GM12878 (cell line): ENCODE data around the gene LYVE1. TPM values are rescaled to one million over a fixed set of nuclear protein-coding genes. Genes with fewer than 3 reads are reported as not detected.

Experiments used
- ATAC-seq: fragments of 200-7000 bp; cut with Tn5 transposase; 3 replicates; pipeline ENCODE4 v1.9.1; 2020; ENCODE audit warnings: mild to moderate bottlenecking, moderate library complexity
- BruUV-seq: library from RNA; stranded (reverse); fragments of 400-500 nt; replicated peaks from 2 replicates; lab custom pipeline; 2021; lab: Mats Ljungman, UMichigan
- CTCF ChIA-PET: fragments of 300-600 bp; sonication (Branson Sonifier 250); formaldehyde crosslinking; extraction: SDS; loops from one replicate; lab custom pipeline; 2021; ENCODE audit warnings: inconsistent platforms; lab: Yijun Ruan, JAX
- POLR2A ChIA-PET: fragments of 350-600 bp; formaldehyde crosslinking; extraction: SDS; loops from one replicate; lab custom pipeline; 2021; ENCODE audit warnings: inconsistent platforms; lab: Charles Lee
- RAD21 ChIA-PET: fragments of 300-600 bp; sonication (Branson Sonifier 250); formaldehyde crosslinking; loops from one replicate; lab custom pipeline; 2023; ENCODE audit warnings: antibody characterized with exemption; ENCODE audit not compliant: unreplicated experiment; lab: Charles Lee
- SMC1A ChIA-PET: fragments of 300-600 bp; sonication (Branson Sonifier 250); formaldehyde crosslinking; loops from one replicate; lab custom pipeline; 2023; ENCODE audit not compliant: unreplicated experiment, uncharacterized antibody; lab: Charles Lee
- DNase-seq: peaks from one replicate; pipeline ENCODE4 v3.0.0-alpha.2; 2011; ENCODE audit warnings: low read depth, low spot score
- FAIRE-seq: peaks from 3 replicates; lab custom pipeline; 2011; peaks lifted over from hg19 to GRCh38; lab: Jason Lieb, UNC
- H2AFZ ChIP-seq: 2 replicates; pipeline ENCODE4 v1.6.0; 2011; ENCODE audit warnings: low read depth, low read length, control low read depth; ENCODE audit not compliant: control insufficient read depth
- H3K27ac ChIP-seq: 2 replicates; pipeline ENCODE4 v1.5.1; 2011; ENCODE audit warnings: control low read depth; ENCODE audit not compliant: control insufficient read depth, insufficient read depth
- H3K27me3 ChIP-seq, 2 experiments: replicated peaks in 1 of 2; 2 replicates each; pipeline versions ENCODE4 v1.6.0 to v1.6.1; 2011; ENCODE audit warnings: low read length in 1 of 2; ENCODE audit not compliant: control insufficient read depth in 2 of 2, insufficient read depth in 2 of 2
- H3K36me3 ChIP-seq, 2 experiments: 2 replicates each; pipeline ENCODE4 v1.5.1; 2011; ENCODE audit warnings: low read length in 1 of 2; ENCODE audit not compliant: control insufficient read depth in 2 of 2, insufficient read depth in 2 of 2
- H3K4me1 ChIP-seq: 2 replicates; pipeline ENCODE4 v1.6.1; 2011; ENCODE audit warnings: mild to moderate bottlenecking, low read length, moderate library complexity, mixed read lengths; ENCODE audit not compliant: control insufficient read depth, insufficient read depth
- H3K4me2 ChIP-seq: 2 replicates; pipeline ENCODE4 v1.6.0; 2011; ENCODE audit warnings: control low read depth; ENCODE audit not compliant: control insufficient read depth, insufficient read depth
- H3K4me3 ChIP-seq: fragments of 200-600 bp; sonication (generic); 2 replicates; pipeline ENCODE4 v1.5.1; 2016
- H3K79me2 ChIP-seq: 2 replicates; pipeline ENCODE4 v1.6.0; 2011; ENCODE audit warnings: low read length; ENCODE audit not compliant: control insufficient read depth, insufficient read depth
- H3K9ac ChIP-seq: 2 replicates; pipeline ENCODE4 v1.8.0; 2011; ENCODE audit warnings: low read length, control low read depth, mixed read lengths; ENCODE audit not compliant: control insufficient read depth, insufficient read depth
- H3K9me3 ChIP-seq: replicated peaks from 3 replicates; pipeline ENCODE4 v1.5.1; 2011; ENCODE audit warnings: mild to moderate bottlenecking, low read length; ENCODE audit not compliant: control insufficient read depth, insufficient read depth
- H4K20me1 ChIP-seq: 2 replicates; pipeline ENCODE4 v1.6.0; 2011; ENCODE audit not compliant: control insufficient read depth, insufficient read depth
- ASH2L ChIP-seq: fragments of 300-600, 200-600 bp; sonication (generic); IDR thresholded peaks from 2 replicates; pipeline ENCODE4 v1.6.1; 2017; ENCODE audit warnings: low read depth, mild to moderate bottlenecking, borderline replicate concordance
- CBFB ChIP-seq: IDR thresholded peaks from 2 replicates; pipeline ENCODE4 v1.6.1; 2016; ENCODE audit warnings: antibody characterized with exemption, low read depth
- FOXK2 ChIP-seq: fragments of 450-650 bp; IDR thresholded peaks from 2 replicates; pipeline ENCODE4 v1.6.1; 2017; ENCODE audit warnings: mild to moderate bottlenecking, moderate library complexity
- KDM1A ChIP-seq: fragments of 200-600 bp; sonication (generic); IDR thresholded peaks from 2 replicates; pipeline ENCODE4 v1.6.1; 2016; ENCODE audit warnings: borderline replicate concordance
- MYB ChIP-seq: fragments of 150-350 bp; IDR thresholded peaks from 2 replicates; pipeline ENCODE4 v1.6.1; 2014; ENCODE audit warnings: mild to moderate bottlenecking, low read depth, low read length, borderline replicate concordance
- NFYB ChIP-seq: IDR thresholded peaks from 2 replicates; pipeline ENCODE4 v1.6.1; 2011; ENCODE audit warnings: low read depth, mild to moderate bottlenecking, low read length, improper control_type of control experiment, moderate library complexity; ENCODE audit not compliant: insufficient read depth
- PAX5 ChIP-seq: IDR thresholded peaks from 2 replicates; pipeline ENCODE4 v1.6.1; 2011; ENCODE audit warnings: low read depth, low read length, borderline replicate concordance
- RUNX3 ChIP-seq: IDR thresholded peaks from 2 replicates; pipeline ENCODE4 v1.6.1; 2012; ENCODE audit warnings: low read length, inconsistent platforms
- SIX5 ChIP-seq: IDR thresholded peaks from 2 replicates; pipeline ENCODE4 v1.6.1; 2011; ENCODE audit warnings: mild to moderate bottlenecking, low read depth, low read length, moderate library complexity; ENCODE audit not compliant: severe bottlenecking
- SUZ12 ChIP-seq: fragments of 200-600 bp; sonication (generic); IDR thresholded peaks from one replicate; pipeline ENCODE4 v1.6.1; 2018; ENCODE audit warnings: antibody characterized with exemption, mild to moderate bottlenecking; ENCODE audit not compliant: unreplicated experiment
- in situ Hi-C: fragments of 300-500 bp; cut with MboI; formaldehyde crosslinking; loops from 9 replicates; pipeline ENCODE4 v1.14.3; 2018; ENCODE audit warnings: mixed read lengths
- intact Hi-C: fragments of 100-400 bp; cut with micrococcal nuclease; formaldehyde crosslinking; loops from one replicate; pipeline ENCODE4 v1.14.2; 2022; ENCODE audit not compliant: unreplicated experiment
- polyA plus RNA-seq, 11 experiments: library from polyadenylated mRNA; depleted of rRNA in 4 of 11; unstranded in 6 of 11; stranded (reverse) in 5 of 11; fragments of >200 nt; fragmentation: Nextera tagmentation in 4 of 11; fragmentation: Illumina TruSeq in 1 of 11; extraction: Ambion mirVana in 4 of 11; extraction: Trizol in 1 of 11; gene quantifications; 1 replicate in 1 of 11; 2 replicates in 10 of 11; pipeline versions ENCODE4 v1.2.1 to v1.2.3, GENCODE V29; 2011 to 2016; ENCODE audit warnings: inconsistent platforms in 2 of 11, missing spikeins in 2 of 11, low read depth in 1 of 11
- total RNA-seq, 4 experiments: library from RNA; depleted of rRNA in 3 of 4; stranded (reverse); fragments of >200 nt in 3 of 4; fragmentation: Illumina TruSeq in 1 of 4; extraction: Trizol in 1 of 4; gene quantifications; 2 replicates each; pipeline versions ENCODE4 v1.2.1 to v1.2.3, GENCODE V29; 2013 to 2021
- TF ChIP-seq, protein P1 (sequence below), 3 experiments: IDR thresholded peaks in 2 of 3; conservative IDR thresholded peaks in 1 of 3; 2 replicates each; pipeline ENCODE4 v1.5.1; 2011; ENCODE audit warnings: low read depth in 3 of 3, low read length in 3 of 3, mild to moderate bottlenecking in 3 of 3, control low read depth in 2 of 3, moderate library complexity in 2 of 3, inconsistent platforms in 1 of 3, mixed read lengths in 1 of 3; ENCODE audit not compliant: control insufficient read depth in 2 of 3, insufficient read depth in 1 of 3; ENCODE audit errors: extremely low read depth in 1 of 3
- TF ChIP-seq, protein P2 (sequence below): fragments of 450-650 bp; IDR thresholded peaks from 2 replicates; pipeline ENCODE4 v1.6.1; 2014; ENCODE audit warnings: mild to moderate bottlenecking

The LYVE1 gene
- total and polyA plus RNA-seq, 10 of the 15 experiments (the other 5 are each of a cell fraction or from before 2014, with no cell fraction given), result 0.15 TPM; not detected in 9

GRCh38 chr11:10518123-10518522 is 50.3 kb downstream of the LYVE1 start:
- Histone ChIP-seq H3K27ac (no peak overlapping the region), H3K4me3 (no peak overlapping the region), H3K27me3 (no peaks in the 10 kb centered on the region), H4K20me1 (no peaks in the 10 kb centered on the region), H3K79me2 (no peaks in the 10 kb centered on the region), H3K36me3 (no peaks in the 10 kb centered on the region), H3K4me2 (no peak overlapping the region), H3K9ac (no peak overlapping the region), H3K4me1 (no peaks in the 10 kb centered on the region), H3K9me3 (no peaks in the 10 kb centered on the region), H2AFZ (no peak overlapping the region)
- DNase-seq (no peak), ATAC-seq (no peak), FAIRE-seq (no peak)
- ChIA-PET SMC1A (interaction anchor here (0.8 to 1.5 kb wide), 4 partner anchors 15 to 138 kb away, joined by 3 to 5 read pairs (median 4); no protein-coding TSS in a partner anchor), POLR2A (no interaction called here), RAD21 (no interaction called here), CTCF (interaction anchor here (0.9 to 2.9 kb wide), 4 partner anchors 22 to 136 kb away, joined by 3 to 9 read pairs (median 4); partner anchors contain the start of gene RNF141)
- intact Hi-C loops, result no loop called here
- in situ Hi-C loops, result no loop called here
- TF ChIP-seq CBFB, result no peak
- TF ChIP-seq SIX5, result no peak
- TF ChIP-seq, protein P1, sequence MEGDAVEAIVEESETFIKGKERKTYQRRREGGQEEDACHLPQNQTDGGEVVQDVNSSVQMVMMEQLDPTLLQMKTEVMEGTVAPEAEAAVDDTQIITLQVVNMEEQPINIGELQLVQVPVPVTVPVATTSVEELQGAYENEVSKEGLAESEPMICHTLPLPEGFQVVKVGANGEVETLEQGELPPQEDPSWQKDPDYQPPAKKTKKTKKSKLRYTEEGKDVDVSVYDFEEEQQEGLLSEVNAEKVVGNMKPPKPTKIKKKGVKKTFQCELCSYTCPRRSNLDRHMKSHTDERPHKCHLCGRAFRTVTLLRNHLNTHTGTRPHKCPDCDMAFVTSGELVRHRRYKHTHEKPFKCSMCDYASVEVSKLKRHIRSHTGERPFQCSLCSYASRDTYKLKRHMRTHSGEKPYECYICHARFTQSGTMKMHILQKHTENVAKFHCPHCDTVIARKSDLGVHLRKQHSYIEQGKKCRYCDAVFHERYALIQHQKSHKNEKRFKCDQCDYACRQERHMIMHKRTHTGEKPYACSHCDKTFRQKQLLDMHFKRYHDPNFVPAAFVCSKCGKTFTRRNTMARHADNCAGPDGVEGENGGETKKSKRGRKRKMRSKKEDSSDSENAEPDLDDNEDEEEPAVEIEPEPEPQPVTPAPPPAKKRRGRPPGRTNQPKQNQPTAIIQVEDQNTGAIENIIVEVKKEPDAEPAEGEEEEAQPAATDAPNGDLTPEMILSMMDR (IDR thresholded peaks at IDR 0.05 in 2 of 3, conservative IDR thresholded peaks at IDR 0.05 in 1 of 3; ENCODE audit: control insufficient read depth in 2 of 3, extremely low read depth in 1 of 3, insufficient read depth in 1 of 3, low read depth in 3 of 3, low read length in 3 of 3), result no peak
- no peak for TF ChIP-seq KDM1A
- TF ChIP-seq ASH2L, result no peak
- no peak for TF ChIP-seq FOXK2
- TF ChIP-seq RUNX3, result no peak
- TF ChIP-seq PAX5, result no peak
- no peak for TF ChIP-seq SUZ12
- no peak for TF ChIP-seq MYB
- TF ChIP-seq NFYB, result no peak
- TF ChIP-seq, protein P2, sequence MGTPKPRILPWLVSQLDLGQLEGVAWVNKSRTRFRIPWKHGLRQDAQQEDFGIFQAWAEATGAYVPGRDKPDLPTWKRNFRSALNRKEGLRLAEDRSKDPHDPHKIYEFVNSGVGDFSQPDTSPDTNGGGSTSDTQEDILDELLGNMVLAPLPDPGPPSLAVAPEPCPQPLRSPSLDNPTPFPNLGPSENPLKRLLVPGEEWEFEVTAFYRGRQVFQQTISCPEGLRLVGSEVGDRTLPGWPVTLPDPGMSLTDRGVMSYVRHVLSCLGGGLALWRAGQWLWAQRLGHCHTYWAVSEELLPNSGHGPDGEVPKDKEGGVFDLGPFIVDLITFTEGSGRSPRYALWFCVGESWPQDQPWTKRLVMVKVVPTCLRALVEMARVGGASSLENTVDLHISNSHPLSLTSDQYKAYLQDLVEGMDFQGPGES, result no peak
- BruUV-seq, result no TSS peak
